HUES6 (cell line): ENCODE measurements around the gene TTLL7.

Experiments used
- H3K27ac ChIP-seq: 2 replicates; pipeline ENCODE4 v1.7.0; 2013; ENCODE audit warnings: low read depth, mild to moderate bottlenecking, low read length, inconsistent platforms
- H3K27me3 ChIP-seq: 2 replicates; pipeline ENCODE4 v1.6.1; 2013; ENCODE audit warnings: low read length; ENCODE audit not compliant: control insufficient read depth, insufficient read depth
- H3K36me3 ChIP-seq: 2 replicates; pipeline ENCODE4 v1.6.1; 2013; ENCODE audit warnings: low read length; ENCODE audit not compliant: control insufficient read depth, insufficient read depth
- H3K4me1 ChIP-seq: 2 replicates; pipeline ENCODE4 v1.6.1; 2013; ENCODE audit warnings: low read length; ENCODE audit not compliant: control insufficient read depth, insufficient read depth
- H3K4me3 ChIP-seq: 2 replicates; pipeline ENCODE4 v1.5.1; 2013; ENCODE audit warnings: low read depth, low read length
- H3K9ac ChIP-seq: one replicate; pipeline ENCODE4 v1.6.1; 2013; ENCODE audit warnings: mild to moderate bottlenecking, low read length
- H3K9me3 ChIP-seq: 2 replicates; pipeline ENCODE4 v1.6.1; 2013; ENCODE audit warnings: low read depth, low read length; ENCODE audit not compliant: control insufficient read depth, insufficient read depth

The TTLL7 gene

DNA sequence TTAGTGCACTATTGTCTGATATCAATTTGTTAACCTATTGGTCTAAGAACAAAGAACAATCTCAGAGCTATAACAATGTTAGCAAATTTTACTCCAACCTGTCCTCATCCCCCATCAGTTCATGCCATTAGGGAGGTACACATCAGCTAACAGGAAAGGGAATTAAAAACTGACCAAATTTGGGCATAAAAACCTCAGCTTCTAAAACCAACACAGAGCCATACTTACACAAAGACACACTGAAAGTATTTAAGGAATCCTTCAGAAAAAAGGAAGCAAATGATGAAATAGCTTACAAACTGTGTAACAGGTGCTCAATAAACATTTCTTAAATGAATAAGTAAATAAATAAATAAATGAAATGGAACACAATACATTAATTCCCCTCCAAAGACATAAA, 89.2 kb downstream of the TTLL7 start:
- Histone ChIP-seq H3K4me1 (no peaks in the 10 kb centered on the region), H3K36me3 (no peaks in the 10 kb centered on the region), H3K9ac (no peak overlapping the region), H3K9me3 (no peaks in the 10 kb centered on the region), H3K27ac (no peak overlapping the region), H3K4me3 (no peak overlapping the region), H3K27me3 (no peaks in the 10 kb centered on the region)

GRCh38 chr1:83905315-83905907, 93.5 kb downstream of the TTLL7 start:
- Histone ChIP-seq H3K4me1 (no peaks in the 10 kb centered on the region), H3K4me3 (no peak overlapping the region), H3K36me3 (no peaks in the 10 kb centered on the region), H3K9ac (no peak overlapping the region), H3K27me3 (no peaks in the 10 kb centered on the region), H3K27ac (no peak overlapping the region), H3K9me3 (no peaks in the 10 kb centered on the region)

- Histone ChIP-seq H3K9ac (no peak overlapping the region), H3K36me3 (no peaks in the 10 kb centered on the region), H3K27ac (no peak overlapping the region), H3K27me3 (no peaks in the 10 kb centered on the region), H3K4me3 (no peak overlapping the region), H3K4me1 (0 out of 2 replicates have a peak, but pooled peaks cover 4% of the 10 kb centered on the region), H3K9me3 (no peaks in the 10 kb centered on the region)
Measured at GRCh38 chr1:83901547-83902155, 97.3 kb downstream of the TTLL7 start.

DNA sequence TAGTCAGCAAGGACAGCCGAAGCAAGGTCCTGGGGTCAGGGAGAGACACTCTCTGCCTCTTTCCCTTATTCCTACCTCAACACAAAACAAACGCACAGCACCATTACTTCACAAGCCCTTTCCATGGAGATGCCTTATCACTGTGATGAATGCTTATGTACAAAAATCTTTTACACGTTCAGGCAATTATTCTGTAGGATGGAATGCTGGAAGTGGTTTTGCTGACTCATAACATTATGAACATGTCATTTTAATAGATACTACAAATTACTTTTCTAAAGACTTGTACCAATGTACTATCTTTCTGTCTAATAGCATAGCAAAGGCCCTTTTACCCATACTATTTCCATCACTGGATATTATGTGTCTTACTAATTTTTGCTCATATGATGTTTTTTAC, 98.4 kb downstream of the TTLL7 start:
- no peaks in the 10 kb centered on the region for H3K27me3 ChIP-seq
- no peaks in the 10 kb centered on the region for H3K9me3 ChIP-seq
- no peak overlapping the region for H3K27ac ChIP-seq
- no peak overlapping the region for H3K4me3 ChIP-seq
- H3K9ac ChIP-seq, result no peak overlapping the region
- H3K36me3 ChIP-seq, result no peaks in the 10 kb centered on the region
- 0 out of 2 replicates have a peak, but pooled peaks cover 4% of the 10 kb centered on the region for H3K4me1 ChIP-seq

- H3K27ac ChIP-seq, result no peak overlapping the region
- H3K4me1 ChIP-seq, result 0 out of 2 replicates have a peak, but pooled peaks cover 4% of the 10 kb centered on the region
- H3K9ac ChIP-seq, result no peak overlapping the region
- no peaks in the 10 kb centered on the region for H3K27me3 ChIP-seq
- H3K9me3 ChIP-seq, result no peaks in the 10 kb centered on the region
- H3K36me3 ChIP-seq, result no peaks in the 10 kb centered on the region
- no peak overlapping the region for H3K4me3 ChIP-seq
Measured at GRCh38 chr1:83897516-83897915, 101.4 kb downstream of the TTLL7 start.

DNA sequence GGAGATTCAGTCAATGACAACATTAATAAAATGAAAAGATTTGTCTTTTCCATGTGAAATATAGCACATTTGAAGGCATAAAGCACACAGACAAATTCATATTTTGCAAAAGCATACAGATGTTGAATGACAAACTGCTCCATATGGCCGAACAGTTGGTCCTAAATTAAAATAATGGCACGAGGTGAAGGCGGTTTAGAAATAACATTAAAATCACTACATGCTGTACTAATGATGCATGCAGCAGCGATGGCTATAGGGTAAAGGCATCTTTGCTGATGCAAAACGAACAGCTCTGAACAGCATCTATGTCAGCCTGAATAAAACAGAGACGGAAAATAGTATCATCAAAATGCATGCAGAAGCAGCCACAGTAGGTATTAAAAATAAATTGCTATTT, 102.6 kb downstream of the TTLL7 start:
- Histone ChIP-seq H3K27ac (no peak overlapping the region), H3K4me1 (0 out of 2 replicates have a peak, but pooled peaks cover 4% of the 10 kb centered on the region), H3K4me3 (no peak overlapping the region), H3K27me3 (no peaks in the 10 kb centered on the region), H3K36me3 (no peaks in the 10 kb centered on the region), H3K9ac (no peak overlapping the region), H3K9me3 (no peaks in the 10 kb centered on the region)

DNA sequence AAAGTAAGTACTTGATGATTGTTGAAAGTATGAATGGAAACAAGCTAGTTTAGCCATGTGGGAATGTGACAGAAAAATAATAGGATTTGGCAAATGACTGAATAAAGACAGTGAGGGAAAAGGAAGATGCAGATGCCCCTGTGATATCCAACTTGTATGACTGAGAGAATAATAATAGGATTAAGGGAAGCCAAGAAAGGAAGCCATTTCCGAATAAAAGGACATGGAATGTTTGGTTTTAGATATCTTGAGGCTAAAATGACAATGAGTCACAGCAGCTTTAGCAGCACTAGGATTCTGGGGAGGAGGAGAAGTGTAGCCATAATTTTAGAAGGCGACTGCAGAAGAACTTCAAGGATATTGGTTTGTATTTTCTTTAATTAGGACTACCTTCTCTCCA, 109.2 kb downstream of the TTLL7 start:
- no peaks in the 10 kb centered on the region for H3K4me1 ChIP-seq
- H3K9ac ChIP-seq, result no peak overlapping the region
- H3K9me3 ChIP-seq, result no peaks in the 10 kb centered on the region
- H3K36me3 ChIP-seq, result no peaks in the 10 kb centered on the region
- no peak overlapping the region for H3K4me3 ChIP-seq
- H3K27me3 ChIP-seq, result no peaks in the 10 kb centered on the region
- H3K27ac ChIP-seq, result no peak overlapping the region

DNA sequence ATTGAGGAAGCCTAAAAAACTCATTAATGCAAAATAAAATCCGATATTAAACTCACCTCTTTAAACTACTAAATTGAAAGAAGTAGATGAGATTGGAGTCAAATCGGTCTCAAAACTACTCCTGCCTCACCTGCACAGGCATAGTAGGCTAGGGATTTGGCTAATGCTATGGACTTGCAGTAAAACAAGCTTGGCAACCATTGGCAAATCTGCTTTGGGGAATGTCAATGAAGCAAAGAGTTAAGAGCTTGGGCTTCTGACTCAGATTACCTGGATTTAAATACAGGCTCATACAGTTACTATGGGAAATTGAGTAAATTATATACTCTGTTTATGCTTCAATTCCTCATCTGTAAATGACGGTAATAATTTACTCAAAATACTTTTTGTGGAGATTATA, 111.4 kb downstream of the TTLL7 start:
- Histone ChIP-seq H3K4me1 (no peaks in the 10 kb centered on the region), H3K36me3 (no peaks in the 10 kb centered on the region), H3K27ac (no peak overlapping the region), H3K9me3 (no peaks in the 10 kb centered on the region), H3K4me3 (no peak overlapping the region), H3K9ac (no peak overlapping the region), H3K27me3 (no peaks in the 10 kb centered on the region)

- Histone ChIP-seq H3K27ac (no peak overlapping the region), H3K9ac (no peak overlapping the region), H3K27me3 (no peaks in the 10 kb centered on the region), H3K36me3 (no peaks in the 10 kb centered on the region), H3K4me1 (no peaks in the 10 kb centered on the region), H3K9me3 (no peaks in the 10 kb centered on the region), H3K4me3 (no peak overlapping the region)
Measured at GRCh38 chr1:83883979-83884378, 115.0 kb downstream of the TTLL7 start.

- no peaks in the 10 kb centered on the region for H3K9me3 ChIP-seq
- H3K36me3 ChIP-seq, result no peaks in the 10 kb centered on the region
- H3K4me1 ChIP-seq, result no peaks in the 10 kb centered on the region
- H3K27ac ChIP-seq, result no peak overlapping the region
- H3K9ac ChIP-seq, result no peak overlapping the region
- no peaks in the 10 kb centered on the region for H3K27me3 ChIP-seq
- H3K4me3 ChIP-seq, result no peak overlapping the region
Measured at GRCh38 chr1:83882906-83883305, 116.0 kb downstream of the TTLL7 start.

DNA sequence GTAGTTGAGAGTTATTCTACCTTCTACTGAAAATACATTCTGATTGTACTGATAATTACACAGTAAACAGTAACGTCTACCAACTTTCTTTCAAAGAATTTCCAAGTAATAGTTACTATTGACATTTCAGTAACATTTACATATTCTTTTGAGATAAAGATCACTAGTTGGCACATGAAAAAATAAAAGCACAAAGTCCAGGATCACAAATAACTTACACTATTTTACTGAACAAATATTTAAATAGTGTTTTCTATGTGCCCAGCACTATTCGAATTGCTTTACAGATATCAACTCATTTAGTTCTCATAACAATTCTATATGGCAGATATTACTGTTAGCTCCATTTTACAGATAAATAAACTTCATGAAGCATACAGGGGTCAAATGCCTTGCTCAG, 126.4 kb downstream of the TTLL7 start:
- H3K36me3 ChIP-seq, result no peaks in the 10 kb centered on the region
- H3K4me3 ChIP-seq, result no peak overlapping the region
- no peak overlapping the region for H3K9ac ChIP-seq
- H3K27me3 ChIP-seq, result no peaks in the 10 kb centered on the region
- no peaks in the 10 kb centered on the region for H3K9me3 ChIP-seq
- no peaks in the 10 kb centered on the region for H3K4me1 ChIP-seq
- H3K27ac ChIP-seq, result no peak overlapping the region
